A549 (cell line): ENCODE measurements around the gene HCN4.

Source experiments
- EP300 ChIP-seq, 2 experiments: fragments of >200 bp; sonication (Bioruptor Twin); formaldehyde crosslinking; IDR thresholded peaks; 2 replicates in 1 of 2; 3 replicates in 1 of 2; pipeline ENCODE4 v1.6.1; 2016 to 2017
- KDM1A ChIP-seq: fragments of 200-600 bp; sonication (generic); IDR thresholded peaks from 2 replicates; pipeline ENCODE4 v1.6.1; 2016; ENCODE audit warnings: low read depth, mild to moderate bottlenecking
- POLR2A ChIP-seq: IDR thresholded peaks from 2 replicates; pipeline ENCODE4 v1.6.1; 2012; ENCODE audit warnings: mild to moderate bottlenecking, low read length
- RFX5 ChIP-seq: fragments of 450-650 bp; IDR thresholded peaks from 2 replicates; pipeline ENCODE4 v1.7.1; 2014; ENCODE audit warnings: antibody characterized with exemption, mild to moderate bottlenecking, moderate library complexity
- TF ChIP-seq, protein P1 (sequence below): fragments of >200 bp; sonication (Bioruptor Twin); formaldehyde crosslinking; IDR thresholded peaks from 3 replicates; pipeline ENCODE4 v1.5.1; 2016
- TF ChIP-seq, protein P2 (sequence below): IDR thresholded peaks from 2 replicates; pipeline ENCODE4 v1.6.1; 2012
- TF ChIP-seq, protein P3 (sequence below): fragments of >200 bp; sonication (Bioruptor Twin); formaldehyde crosslinking; IDR thresholded peaks from 3 replicates; pipeline ENCODE4 v1.6.1; 2016
- TF ChIP-seq, protein P4 (sequence below): IDR thresholded peaks from 2 replicates; pipeline ENCODE4 v1.6.1; 2012
- TF ChIP-seq, protein P5 (sequence below): fragments of 200-600 bp; sonication (generic); IDR thresholded peaks from 2 replicates; pipeline ENCODE4 v1.6.1; 2016; ENCODE audit warnings: antibody characterized with exemption, mild to moderate bottlenecking, moderate library complexity

DNA sequence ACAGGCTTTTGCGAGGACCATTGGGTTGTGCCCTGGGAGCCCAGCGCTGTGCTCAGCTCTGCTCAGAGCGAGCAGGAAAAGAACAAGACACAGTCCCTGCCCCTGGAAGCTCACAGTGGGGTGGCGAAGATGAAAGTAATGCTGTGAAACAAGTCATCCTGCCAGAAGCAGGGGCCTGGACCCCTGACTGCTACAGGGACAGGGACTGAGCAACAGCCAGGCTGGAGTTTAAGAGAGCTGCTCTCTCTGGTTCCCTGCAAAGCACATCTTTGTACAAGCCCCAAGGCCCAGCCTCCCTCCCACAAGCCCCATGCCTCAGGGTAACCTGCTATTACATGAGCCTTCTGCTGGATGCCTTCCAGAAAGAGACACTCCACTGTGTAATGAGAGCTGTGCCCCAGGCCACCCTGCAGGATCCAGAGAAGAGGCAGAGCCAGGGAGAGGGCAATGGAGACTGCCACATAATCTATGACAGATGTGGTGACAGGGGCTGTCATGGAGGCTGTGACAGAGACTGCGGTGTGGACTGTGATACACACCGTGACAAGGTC, 7.1 kb upstream of the HCN4 start:
- TF ChIP-seq, protein P1, sequence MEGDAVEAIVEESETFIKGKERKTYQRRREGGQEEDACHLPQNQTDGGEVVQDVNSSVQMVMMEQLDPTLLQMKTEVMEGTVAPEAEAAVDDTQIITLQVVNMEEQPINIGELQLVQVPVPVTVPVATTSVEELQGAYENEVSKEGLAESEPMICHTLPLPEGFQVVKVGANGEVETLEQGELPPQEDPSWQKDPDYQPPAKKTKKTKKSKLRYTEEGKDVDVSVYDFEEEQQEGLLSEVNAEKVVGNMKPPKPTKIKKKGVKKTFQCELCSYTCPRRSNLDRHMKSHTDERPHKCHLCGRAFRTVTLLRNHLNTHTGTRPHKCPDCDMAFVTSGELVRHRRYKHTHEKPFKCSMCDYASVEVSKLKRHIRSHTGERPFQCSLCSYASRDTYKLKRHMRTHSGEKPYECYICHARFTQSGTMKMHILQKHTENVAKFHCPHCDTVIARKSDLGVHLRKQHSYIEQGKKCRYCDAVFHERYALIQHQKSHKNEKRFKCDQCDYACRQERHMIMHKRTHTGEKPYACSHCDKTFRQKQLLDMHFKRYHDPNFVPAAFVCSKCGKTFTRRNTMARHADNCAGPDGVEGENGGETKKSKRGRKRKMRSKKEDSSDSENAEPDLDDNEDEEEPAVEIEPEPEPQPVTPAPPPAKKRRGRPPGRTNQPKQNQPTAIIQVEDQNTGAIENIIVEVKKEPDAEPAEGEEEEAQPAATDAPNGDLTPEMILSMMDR = no peak
- TF ChIP-seq, protein P2, sequence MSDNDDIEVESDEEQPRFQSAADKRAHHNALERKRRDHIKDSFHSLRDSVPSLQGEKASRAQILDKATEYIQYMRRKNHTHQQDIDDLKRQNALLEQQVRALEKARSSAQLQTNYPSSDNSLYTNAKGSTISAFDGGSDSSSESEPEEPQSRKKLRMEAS = no peak
- TF ChIP-seq, protein P3, sequence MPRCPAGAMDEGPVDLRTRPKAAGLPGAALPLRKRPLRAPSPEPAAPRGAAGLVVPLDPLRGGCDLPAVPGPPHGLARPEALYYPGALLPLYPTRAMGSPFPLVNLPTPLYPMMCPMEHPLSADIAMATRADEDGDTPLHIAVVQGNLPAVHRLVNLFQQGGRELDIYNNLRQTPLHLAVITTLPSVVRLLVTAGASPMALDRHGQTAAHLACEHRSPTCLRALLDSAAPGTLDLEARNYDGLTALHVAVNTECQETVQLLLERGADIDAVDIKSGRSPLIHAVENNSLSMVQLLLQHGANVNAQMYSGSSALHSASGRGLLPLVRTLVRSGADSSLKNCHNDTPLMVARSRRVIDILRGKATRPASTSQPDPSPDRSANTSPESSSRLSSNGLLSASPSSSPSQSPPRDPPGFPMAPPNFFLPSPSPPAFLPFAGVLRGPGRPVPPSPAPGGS = no peak
- no peak for TF ChIP-seq POLR2A
- TF ChIP-seq, protein P4, sequence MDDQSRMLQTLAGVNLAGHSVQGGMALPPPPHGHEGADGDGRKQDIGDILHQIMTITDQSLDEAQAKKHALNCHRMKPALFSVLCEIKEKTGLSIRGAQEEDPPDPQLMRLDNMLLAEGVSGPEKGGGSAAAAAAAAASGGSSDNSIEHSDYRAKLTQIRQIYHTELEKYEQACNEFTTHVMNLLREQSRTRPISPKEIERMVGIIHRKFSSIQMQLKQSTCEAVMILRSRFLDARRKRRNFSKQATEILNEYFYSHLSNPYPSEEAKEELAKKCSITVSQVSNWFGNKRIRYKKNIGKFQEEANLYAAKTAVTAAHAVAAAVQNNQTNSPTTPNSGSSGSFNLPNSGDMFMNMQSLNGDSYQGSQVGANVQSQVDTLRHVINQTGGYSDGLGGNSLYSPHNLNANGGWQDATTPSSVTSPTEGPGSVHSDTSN = no peak
- TF ChIP-seq, protein P5, sequence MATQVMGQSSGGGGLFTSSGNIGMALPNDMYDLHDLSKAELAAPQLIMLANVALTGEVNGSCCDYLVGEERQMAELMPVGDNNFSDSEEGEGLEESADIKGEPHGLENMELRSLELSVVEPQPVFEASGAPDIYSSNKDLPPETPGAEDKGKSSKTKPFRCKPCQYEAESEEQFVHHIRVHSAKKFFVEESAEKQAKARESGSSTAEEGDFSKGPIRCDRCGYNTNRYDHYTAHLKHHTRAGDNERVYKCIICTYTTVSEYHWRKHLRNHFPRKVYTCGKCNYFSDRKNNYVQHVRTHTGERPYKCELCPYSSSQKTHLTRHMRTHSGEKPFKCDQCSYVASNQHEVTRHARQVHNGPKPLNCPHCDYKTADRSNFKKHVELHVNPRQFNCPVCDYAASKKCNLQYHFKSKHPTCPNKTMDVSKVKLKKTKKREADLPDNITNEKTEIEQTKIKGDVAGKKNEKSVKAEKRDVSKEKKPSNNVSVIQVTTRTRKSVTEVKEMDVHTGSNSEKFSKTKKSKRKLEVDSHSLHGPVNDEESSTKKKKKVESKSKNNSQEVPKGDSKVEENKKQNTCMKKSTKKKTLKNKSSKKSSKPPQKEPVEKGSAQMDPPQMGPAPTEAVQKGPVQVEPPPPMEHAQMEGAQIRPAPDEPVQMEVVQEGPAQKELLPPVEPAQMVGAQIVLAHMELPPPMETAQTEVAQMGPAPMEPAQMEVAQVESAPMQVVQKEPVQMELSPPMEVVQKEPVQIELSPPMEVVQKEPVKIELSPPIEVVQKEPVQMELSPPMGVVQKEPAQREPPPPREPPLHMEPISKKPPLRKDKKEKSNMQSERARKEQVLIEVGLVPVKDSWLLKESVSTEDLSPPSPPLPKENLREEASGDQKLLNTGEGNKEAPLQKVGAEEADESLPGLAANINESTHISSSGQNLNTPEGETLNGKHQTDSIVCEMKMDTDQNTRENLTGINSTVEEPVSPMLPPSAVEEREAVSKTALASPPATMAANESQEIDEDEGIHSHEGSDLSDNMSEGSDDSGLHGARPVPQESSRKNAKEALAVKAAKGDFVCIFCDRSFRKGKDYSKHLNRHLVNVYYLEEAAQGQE = no peak
- TF ChIP-seq KDM1A = no peak
- TF ChIP-seq EP300 (IDR thresholded peaks at IDR 0.05) = no peak
- TF ChIP-seq RFX5 = no peak
